GM23338 (cell line): ENCODE measurements around the gene ELMOD3.

Experiments used
- CREB1 ChIP-seq: fragments of 250-450 bp; sonication (Bioruptor Pico); IDR thresholded peaks from 2 replicates; pipeline ENCODE4 v1.5.0; 2020; ENCODE audit warnings: low read depth, mild to moderate bottlenecking, moderate library complexity
- CTCF ChIP-seq, 2 experiments: fragments of 200-600 bp in 1 of 2; sonication (generic) in 1 of 2; conservative IDR thresholded peaks; 2 replicates each; pipeline versions ENCODE4 v1.5.1 to v1.6.1; 2016 to 2017; ENCODE audit warnings: antibody characterized with exemption in 2 of 2, low read depth in 2 of 2, mild to moderate bottlenecking in 2 of 2, moderate library complexity in 1 of 2
- ETS1 ChIP-seq: IDR thresholded peaks from 2 replicates; pipeline ENCODE4 v1.6.1; 2016; ENCODE audit warnings: antibody characterized with exemption
- EZH2 ChIP-seq: fragments of 200-600 bp; sonication (generic); IDR thresholded peaks from one replicate; pipeline ENCODE4 v1.8.0; 2017; ENCODE audit warnings: antibody characterized with exemption, mild to moderate bottlenecking, low read depth; ENCODE audit not compliant: unreplicated experiment
- EZH2phosphoT487 ChIP-seq: fragments of 200-600 bp; sonication (generic); IDR thresholded peaks from one replicate; pipeline ENCODE4 v1.8.1; 2018; ENCODE audit warnings: antibody characterized with exemption; ENCODE audit not compliant: unreplicated experiment
- JUNB ChIP-seq: IDR thresholded peaks from one replicate; pipeline ENCODE4 v1.6.1; 2016; ENCODE audit warnings: antibody characterized with exemption; ENCODE audit not compliant: unreplicated experiment
- NANOG ChIP-seq: IDR thresholded peaks from 2 replicates; pipeline ENCODE4 v1.6.1; 2016; ENCODE audit warnings: antibody characterized with exemption, borderline replicate concordance
- POLR2AphosphoS5 ChIP-seq: IDR thresholded peaks from 2 replicates; pipeline ENCODE4 v1.6.1; 2016; ENCODE audit warnings: antibody characterized with exemption, low read depth
- REST ChIP-seq: IDR thresholded peaks from one replicate; pipeline ENCODE4 v1.6.1; 2018; ENCODE audit warnings: antibody characterized with exemption; ENCODE audit not compliant: unreplicated experiment
- STAT1 ChIP-seq: IDR thresholded peaks from one replicate; pipeline ENCODE4 v1.6.1; 2016; ENCODE audit warnings: antibody characterized with exemption; ENCODE audit not compliant: unreplicated experiment
- ZNF114 ChIP-seq: fragments of 250-450 bp; sonication (Bioruptor Pico); IDR thresholded peaks from 2 replicates; pipeline ENCODE4 v1.5.0; 2020; ENCODE audit warnings: mild to moderate bottlenecking, moderate library complexity
- ZNF331 ChIP-seq: fragments of 250-450 bp; sonication (Bioruptor Pico); IDR thresholded peaks from 2 replicates; pipeline ENCODE4 v1.5.0; 2020; ENCODE audit warnings: low read depth, mild to moderate bottlenecking, moderate library complexity
- ZNF462 ChIP-seq: fragments of 250-450 bp; sonication (Bioruptor Pico); IDR thresholded peaks from 2 replicates; pipeline ENCODE4 v1.5.0; 2020; ENCODE audit warnings: mild to moderate bottlenecking, moderate library complexity

- TF ChIP-seq CTCF (conservative IDR thresholded peaks at IDR 0.05; ENCODE audit: low read depth in 2 of 2) (no peak), CREB1 (CRISPR knock-in tag) (no peak), EZH2 (no peak), POLR2AphosphoS5 (no peak), REST (no peak), ETS1 (no peak), EZH2phosphoT487 (no peak), NANOG (no peak), JUNB (no peak), ZNF331 (no peak), ZNF114 (CRISPR knock-in tag) (no peak), STAT1 (no peak), ZNF462 (CRISPR knock-in tag) (no peak)
Observed at GRCh38 chr2:85439986-85440385, 85.4 kb downstream of the ELMOD3 start.
